GM12878 (cell line): ENCODE results near the gene TAS2R46. TPM values are rescaled to one million over a fixed set of nuclear protein-coding genes. Genes with fewer than 3 reads are reported as not detected.

ENCODE experiments used
- ATAC-seq: fragments of 200-7000 bp; cut with Tn5 transposase; 3 replicates; pipeline ENCODE4 v1.9.1; 2020; ENCODE audit warnings: mild to moderate bottlenecking, moderate library complexity
- BruUV-seq: library from RNA; stranded (reverse); fragments of 400-500 nt; replicated peaks from 2 replicates; lab custom pipeline; 2021; lab: Mats Ljungman, UMichigan
- CTCF ChIA-PET: fragments of 300-600 bp; sonication (Branson Sonifier 250); formaldehyde crosslinking; extraction: SDS; loops from one replicate; lab custom pipeline; 2021; ENCODE audit warnings: inconsistent platforms; lab: Yijun Ruan, JAX
- POLR2A ChIA-PET: fragments of 350-600 bp; formaldehyde crosslinking; extraction: SDS; loops from one replicate; lab custom pipeline; 2021; ENCODE audit warnings: inconsistent platforms; lab: Charles Lee
- RAD21 ChIA-PET: fragments of 300-600 bp; sonication (Branson Sonifier 250); formaldehyde crosslinking; loops from one replicate; lab custom pipeline; 2023; ENCODE audit warnings: antibody characterized with exemption; ENCODE audit not compliant: unreplicated experiment; lab: Charles Lee
- SMC1A ChIA-PET: fragments of 300-600 bp; sonication (Branson Sonifier 250); formaldehyde crosslinking; loops from one replicate; lab custom pipeline; 2023; ENCODE audit not compliant: unreplicated experiment, uncharacterized antibody; lab: Charles Lee
- DNase-seq: peaks from one replicate; pipeline ENCODE4 v3.0.0-alpha.2; 2011; ENCODE audit warnings: low read depth, low spot score
- FAIRE-seq: peaks from 3 replicates; lab custom pipeline; 2011; peaks lifted over from hg19 to GRCh38; lab: Jason Lieb, UNC
- H2AFZ ChIP-seq: 2 replicates; pipeline ENCODE4 v1.6.0; 2011; ENCODE audit warnings: low read depth, low read length, control low read depth; ENCODE audit not compliant: control insufficient read depth
- H3K27ac ChIP-seq: 2 replicates; pipeline ENCODE4 v1.5.1; 2011; ENCODE audit warnings: control low read depth; ENCODE audit not compliant: control insufficient read depth, insufficient read depth
- H3K27me3 ChIP-seq, 2 experiments: replicated peaks in 1 of 2; 2 replicates each; pipeline versions ENCODE4 v1.6.0 to v1.6.1; 2011; ENCODE audit warnings: low read length in 1 of 2; ENCODE audit not compliant: control insufficient read depth in 2 of 2, insufficient read depth in 2 of 2
- H3K36me3 ChIP-seq, 2 experiments: 2 replicates each; pipeline ENCODE4 v1.5.1; 2011; ENCODE audit warnings: low read length in 1 of 2; ENCODE audit not compliant: control insufficient read depth in 2 of 2, insufficient read depth in 2 of 2
- H3K4me1 ChIP-seq: 2 replicates; pipeline ENCODE4 v1.6.1; 2011; ENCODE audit warnings: mild to moderate bottlenecking, low read length, moderate library complexity, mixed read lengths; ENCODE audit not compliant: control insufficient read depth, insufficient read depth
- H3K4me2 ChIP-seq: 2 replicates; pipeline ENCODE4 v1.6.0; 2011; ENCODE audit warnings: control low read depth; ENCODE audit not compliant: control insufficient read depth, insufficient read depth
- H3K4me3 ChIP-seq: fragments of 200-600 bp; sonication (generic); 2 replicates; pipeline ENCODE4 v1.5.1; 2016
- H3K79me2 ChIP-seq: 2 replicates; pipeline ENCODE4 v1.6.0; 2011; ENCODE audit warnings: low read length; ENCODE audit not compliant: control insufficient read depth, insufficient read depth
- H3K9ac ChIP-seq: 2 replicates; pipeline ENCODE4 v1.8.0; 2011; ENCODE audit warnings: low read length, control low read depth, mixed read lengths; ENCODE audit not compliant: control insufficient read depth, insufficient read depth
- H3K9me3 ChIP-seq: replicated peaks from 3 replicates; pipeline ENCODE4 v1.5.1; 2011; ENCODE audit warnings: mild to moderate bottlenecking, low read length; ENCODE audit not compliant: control insufficient read depth, insufficient read depth
- H4K20me1 ChIP-seq: 2 replicates; pipeline ENCODE4 v1.6.0; 2011; ENCODE audit not compliant: control insufficient read depth, insufficient read depth
- BCL11A ChIP-seq: IDR thresholded peaks from 2 replicates; pipeline ENCODE4 v1.6.1; 2011; ENCODE audit warnings: low read depth, low read length
- BRCA1 ChIP-seq: IDR thresholded peaks from 2 replicates; pipeline ENCODE4 v1.6.1; 2011; ENCODE audit warnings: low read depth, low read length, improper control_type of control experiment
- ETV6 ChIP-seq, 2 experiments: fragments of 450-650 bp in 1 of 2; IDR thresholded peaks in 1 of 2; conservative IDR thresholded peaks in 1 of 2; 2 replicates each; pipeline ENCODE4 v1.6.1; 2014; ENCODE audit warnings: antibody characterized with exemption in 1 of 2, borderline replicate concordance in 1 of 2, low read depth in 1 of 2, mild to moderate bottlenecking in 1 of 2, moderate library complexity in 1 of 2
- LARP7 ChIP-seq: fragments of 450-650 bp; IDR thresholded peaks from 2 replicates; pipeline ENCODE4 v1.6.1; 2017; ENCODE audit warnings: mild to moderate bottlenecking
- PAX8 ChIP-seq: fragments of 450-650 bp; IDR thresholded peaks from 2 replicates; pipeline ENCODE4 v1.6.1; 2017; ENCODE audit warnings: mild to moderate bottlenecking, moderate library complexity
- RELA ChIP-seq: fragments of 450-650 bp; IDR thresholded peaks from 2 replicates; pipeline ENCODE4 v1.8.0; 2014; ENCODE audit warnings: borderline replicate concordance; ENCODE audit not compliant: partially characterized antibody
- SMAD5 ChIP-seq: IDR thresholded peaks from 2 replicates; pipeline ENCODE4 v1.6.1; 2016; ENCODE audit warnings: antibody characterized with exemption, low read depth
- TAF1 ChIP-seq: IDR thresholded peaks from 2 replicates; pipeline ENCODE4 v1.6.1; 2011; ENCODE audit warnings: mild to moderate bottlenecking, low read depth, low read length, borderline replicate concordance
- WRNIP1 ChIP-seq: IDR thresholded peaks from 2 replicates; pipeline ENCODE4 v1.6.1; 2011; ENCODE audit warnings: low read depth, low read length, improper control_type of control experiment, borderline replicate concordance
- ZNF274 ChIP-seq: IDR thresholded peaks from one replicate; pipeline ENCODE4 v1.8.0; 2011; ENCODE audit not compliant: insufficient read length, insufficient read depth
- WGBS: methylation state at CpG from one replicate; pipeline ENCODE4 v1.1.6; 2016; ENCODE audit warnings: low lambda C conversion rate; ENCODE audit not compliant: insufficient replicate concordance, insufficient coverage; ENCODE audit errors: missing lambda C conversion rate; 5-methylcytosine and 5-hydroxymethylcytosine counted together
- in situ Hi-C: fragments of 300-500 bp; cut with MboI; formaldehyde crosslinking; loops from 9 replicates; pipeline ENCODE4 v1.14.3; 2018; ENCODE audit warnings: mixed read lengths
- intact Hi-C: fragments of 100-400 bp; cut with micrococcal nuclease; formaldehyde crosslinking; loops from one replicate; pipeline ENCODE4 v1.14.2; 2022; ENCODE audit not compliant: unreplicated experiment
- polyA plus RNA-seq, 11 experiments: library from polyadenylated mRNA; depleted of rRNA in 4 of 11; unstranded in 6 of 11; stranded (reverse) in 5 of 11; fragments of >200 nt; fragmentation: Nextera tagmentation in 4 of 11; fragmentation: Illumina TruSeq in 1 of 11; extraction: Ambion mirVana in 4 of 11; extraction: Trizol in 1 of 11; gene quantifications; 1 replicate in 1 of 11; 2 replicates in 10 of 11; pipeline versions ENCODE4 v1.2.1 to v1.2.3, GENCODE V29; 2011 to 2016; ENCODE audit warnings: inconsistent platforms in 2 of 11, missing spikeins in 2 of 11, low read depth in 1 of 11
- total RNA-seq, 4 experiments: library from RNA; depleted of rRNA in 3 of 4; stranded (reverse); fragments of >200 nt in 3 of 4; fragmentation: Illumina TruSeq in 1 of 4; extraction: Trizol in 1 of 4; gene quantifications; 2 replicates each; pipeline versions ENCODE4 v1.2.1 to v1.2.3, GENCODE V29; 2013 to 2021
- TF ChIP-seq, protein P1 (sequence below): fragments of 450-650 bp; IDR thresholded peaks from 2 replicates; pipeline ENCODE4 v1.6.1; 2017; ENCODE audit warnings: mild to moderate bottlenecking, moderate library complexity
- TF ChIP-seq, protein P2 (sequence below): fragments of 150-350 bp; IDR thresholded peaks from 2 replicates; pipeline ENCODE4 v1.6.1; 2014; ENCODE audit warnings: mild to moderate bottlenecking, low read depth, low read length

Gene TAS2R46
- total and polyA plus RNA-seq, 10 of the 15 experiments (the other 5 are each of a cell fraction or from before 2014, with no cell fraction given), result 0.07 to 3.8 (median 0.55) TPM; not detected in 2

DNA sequence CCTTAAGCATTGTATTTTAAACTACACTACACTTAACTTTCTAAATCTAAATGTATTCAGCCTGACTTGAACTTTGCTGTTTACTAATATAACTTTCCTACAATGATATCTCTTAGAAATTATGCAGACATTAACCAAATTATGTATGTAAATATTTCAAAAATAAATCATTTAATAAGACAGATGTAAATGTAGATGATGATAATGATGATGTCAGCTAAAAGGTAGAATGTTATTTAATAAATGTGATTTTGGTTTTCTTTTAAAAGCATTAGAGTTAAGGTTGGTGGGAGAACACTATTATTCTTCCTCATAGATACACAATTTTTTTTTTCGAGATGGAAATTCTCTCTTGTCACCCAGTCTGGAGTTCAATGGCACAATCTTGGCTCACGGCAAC lies 19.9 kb upstream of the TAS2R46 start:
- Histone ChIP-seq H3K4me3 (no peak overlapping the region), H3K36me3 (no peaks in the 10 kb centered on the region), H3K9ac (no peak overlapping the region), H3K4me1 (no peaks in the 10 kb centered on the region), H4K20me1 (no peaks in the 10 kb centered on the region), H2AFZ (no peak overlapping the region), H3K27me3 (no peaks in the 10 kb centered on the region), H3K4me2 (no peak overlapping the region), H3K79me2 (no peaks in the 10 kb centered on the region), H3K9me3 (no peaks in the 10 kb centered on the region; the same call in 1 of the 3 replicates), H3K27ac (no peak overlapping the region)
- no TSS peak for BruUV-seq
- ChIA-PET SMC1A (no interaction called here), CTCF (no interaction called here), POLR2A (no interaction called here), RAD21 (no interaction called here)
- WGBS, result 100% methylated on average over 2 of the region's 2 CpGs
- ATAC-seq (no peak), DNase-seq (no peak), FAIRE-seq (no peak)
- intact Hi-C loops, result no loop called here
- TF ChIP-seq LARP7, result no peak
- in situ Hi-C loops, result no loop called here

DNA sequence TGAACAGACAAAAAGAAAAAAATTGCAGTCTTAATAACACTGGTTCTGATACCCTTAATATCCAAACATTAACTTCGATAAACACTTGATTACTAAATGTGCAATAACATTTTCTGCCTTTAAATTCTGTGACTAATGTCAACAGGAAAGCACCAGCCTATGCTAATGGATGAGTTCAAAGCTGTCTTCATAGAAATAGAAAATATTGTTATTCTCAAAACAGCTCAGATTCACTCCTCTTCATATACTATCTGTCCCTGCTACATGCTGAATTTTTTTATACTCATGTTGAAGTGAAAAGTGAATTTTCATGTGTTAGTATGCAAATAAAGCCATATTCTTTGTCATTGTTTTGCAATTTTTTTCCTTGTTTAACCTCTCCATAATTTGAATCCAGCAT lies 16.2 kb upstream of the TAS2R46 start:
- FAIRE-seq (no peak), DNase-seq (no peak), ATAC-seq (no peak)
- intact Hi-C loops, result no loop called here
- ChIA-PET RAD21 (no interaction called here), POLR2A (no interaction called here), CTCF (no interaction called here), SMC1A (no interaction called here)
- Histone ChIP-seq H3K4me2 (no peak overlapping the region), H3K4me1 (no peaks in the 10 kb centered on the region), H3K27ac (no peak overlapping the region), H3K79me2 (no peaks in the 10 kb centered on the region), H3K36me3 (no peaks in the 10 kb centered on the region), H4K20me1 (no peaks in the 10 kb centered on the region), H3K9me3 (no peaks in the 10 kb centered on the region; the same call in 1 of the 3 replicates), H2AFZ (no peak overlapping the region), H3K4me3 (no peak overlapping the region), H3K27me3 (no peaks in the 10 kb centered on the region), H3K9ac (no peak overlapping the region)
- 92% methylated on average over 1 of the region's 1 CpG for WGBS
- in situ Hi-C loops, result no loop called here
- TF ChIP-seq ZNF274, result no peak
- TF ChIP-seq PAX8, result no peak
- no peak for TF ChIP-seq ETV6 (conservative IDR thresholded peaks at IDR 0.05 in 1 of 2, IDR thresholded peaks at IDR 0.05 in 1 of 2; ENCODE audit: borderline replicate concordance in 1 of 2, low read depth in 1 of 2)
- TF ChIP-seq BCL11A, result no peak
- TF ChIP-seq TAF1, result no peak
- no peak for TF ChIP-seq SMAD5
- no peak for TF ChIP-seq BRCA1
- TF ChIP-seq RELA, result no peak
- no peak for TF ChIP-seq WRNIP1
- TF ChIP-seq, protein P1, sequence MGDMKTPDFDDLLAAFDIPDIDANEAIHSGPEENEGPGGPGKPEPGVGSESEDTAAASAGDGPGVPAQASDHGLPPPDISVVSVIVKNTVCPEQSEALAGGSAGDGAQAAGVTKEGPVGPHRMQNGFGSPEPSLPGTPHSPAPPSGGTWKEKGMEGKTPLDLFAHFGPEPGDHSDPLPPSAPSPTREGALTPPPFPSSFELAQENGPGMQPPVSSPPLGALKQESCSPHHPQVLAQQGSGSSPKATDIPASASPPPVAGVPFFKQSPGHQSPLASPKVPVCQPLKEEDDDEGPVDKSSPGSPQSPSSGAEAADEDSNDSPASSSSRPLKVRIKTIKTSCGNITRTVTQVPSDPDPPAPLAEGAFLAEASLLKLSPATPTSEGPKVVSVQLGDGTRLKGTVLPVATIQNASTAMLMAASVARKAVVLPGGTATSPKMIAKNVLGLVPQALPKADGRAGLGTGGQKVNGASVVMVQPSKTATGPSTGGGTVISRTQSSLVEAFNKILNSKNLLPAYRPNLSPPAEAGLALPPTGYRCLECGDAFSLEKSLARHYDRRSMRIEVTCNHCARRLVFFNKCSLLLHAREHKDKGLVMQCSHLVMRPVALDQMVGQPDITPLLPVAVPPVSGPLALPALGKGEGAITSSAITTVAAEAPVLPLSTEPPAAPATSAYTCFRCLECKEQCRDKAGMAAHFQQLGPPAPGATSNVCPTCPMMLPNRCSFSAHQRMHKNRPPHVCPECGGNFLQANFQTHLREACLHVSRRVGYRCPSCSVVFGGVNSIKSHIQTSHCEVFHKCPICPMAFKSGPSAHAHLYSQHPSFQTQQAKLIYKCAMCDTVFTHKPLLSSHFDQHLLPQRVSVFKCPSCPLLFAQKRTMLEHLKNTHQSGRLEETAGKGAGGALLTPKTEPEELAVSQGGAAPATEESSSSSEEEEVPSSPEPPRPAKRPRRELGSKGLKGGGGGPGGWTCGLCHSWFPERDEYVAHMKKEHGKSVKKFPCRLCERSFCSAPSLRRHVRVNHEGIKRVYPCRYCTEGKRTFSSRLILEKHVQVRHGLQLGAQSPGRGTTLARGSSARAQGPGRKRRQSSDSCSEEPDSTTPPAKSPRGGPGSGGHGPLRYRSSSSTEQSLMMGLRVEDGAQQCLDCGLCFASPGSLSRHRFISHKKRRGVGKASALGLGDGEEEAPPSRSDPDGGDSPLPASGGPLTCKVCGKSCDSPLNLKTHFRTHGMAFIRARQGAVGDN, result no peak
- TF ChIP-seq, protein P2, sequence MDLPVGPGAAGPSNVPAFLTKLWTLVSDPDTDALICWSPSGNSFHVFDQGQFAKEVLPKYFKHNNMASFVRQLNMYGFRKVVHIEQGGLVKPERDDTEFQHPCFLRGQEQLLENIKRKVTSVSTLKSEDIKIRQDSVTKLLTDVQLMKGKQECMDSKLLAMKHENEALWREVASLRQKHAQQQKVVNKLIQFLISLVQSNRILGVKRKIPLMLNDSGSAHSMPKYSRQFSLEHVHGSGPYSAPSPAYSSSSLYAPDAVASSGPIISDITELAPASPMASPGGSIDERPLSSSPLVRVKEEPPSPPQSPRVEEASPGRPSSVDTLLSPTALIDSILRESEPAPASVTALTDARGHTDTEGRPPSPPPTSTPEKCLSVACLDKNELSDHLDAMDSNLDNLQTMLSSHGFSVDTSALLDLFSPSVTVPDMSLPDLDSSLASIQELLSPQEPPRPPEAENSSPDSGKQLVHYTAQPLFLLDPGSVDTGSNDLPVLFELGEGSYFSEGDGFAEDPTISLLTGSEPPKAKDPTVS, result no peak
- BruUV-seq, result no TSS peak
